ENCODE data around the gene MAP3K7. TPM values are rescaled to one million over a fixed set of nuclear protein-coding genes. Genes with fewer than 3 reads are reported as not detected.
A peak's percentile ranks its signal among the peaks of the same experiment; 100 is the strongest.

The MAP3K7 gene
- total and polyA plus RNA-seq, 4 experiments from 2014 or later, result 18.8 to 34.1 (median 28.9) TPM

GRCh38 chr6:90478789-90479602 is 107.9 kb downstream of the MAP3K7 start:
- peak overlapping the region in 5 of 8 donors; percentile 29 to 78 (median 69) for H3K4me3 Mint-ChIP-seq
- H3K4me1 ChIP-seq (ENCODE audit: insufficient read depth, low read length), result peaks cover 23% of the 10 kb centered on the region
- ChIA-PET POLR2A (ENCODE audit: partially characterized antibody) (interaction anchor here (0.6 to 2.8 kb wide), 16 partner anchors 16 to 650 kb away, joined by 3 to 19 read pairs (median 4); partner anchors contain the start of gene BACH2), CTCF (ENCODE audit: partially characterized antibody) (interaction anchor here (0.6 to 12.7 kb wide), 52 partner anchors 9 to 779 kb away, joined by 3 to 326 read pairs (median 4); partner anchors contain the start of gene CASP8AP2)
- intact Hi-C loops (cut with micrococcal nuclease), result loop anchor here (1.0 to 10.0 kb wide), 13 partner anchors 67 to 1046 kb away; partner anchors contain the start of genes ANKRD6 and CASP8AP2
- peaks cover 0 to under 1% (median 0%) of the 10 kb centered on the region in 8 donors for H3K9me3 Mint-ChIP-seq
- H3K27ac ChIP-seq (ENCODE audit: low read depth, low read length), result no peak overlapping the region
- H3K27ac Mint-ChIP-seq, result peak overlapping the region; percentile 54 to 91 (median 88)
- H3K4me1 Mint-ChIP-seq, result peaks cover 12 to 41% (median 22%) of the 10 kb centered on the region in 4 donors
- H3K4me3 ChIP-seq (ENCODE audit: low read length in 2 of 2), result no peak overlapping the region
- no peaks in the 10 kb centered on the region for H3K9me3 ChIP-seq (ENCODE audit: control insufficient read depth in 1 of 2, low read length in 2 of 2)
- no peaks in the 10 kb centered on the region for H3K36me3 ChIP-seq (ENCODE audit: insufficient read depth, low read length)
- peak; percentile 78 to 92 (median 82) for DNase-seq
- no peaks in the 10 kb centered on the region for H3K27me3 ChIP-seq (ENCODE audit: insufficient read depth, low read length)
- no peaks in the 10 kb centered on the region for H3K36me3 Mint-ChIP-seq
- no peaks in the 10 kb centered on the region for H3K27me3 Mint-ChIP-seq

GRCh38 chr6:90478278-90478677 is 108.6 kb downstream of the MAP3K7 start:
- DNase-seq, result no peak
- H3K36me3 Mint-ChIP-seq, result no peaks in the 10 kb centered on the region
- ChIA-PET POLR2A (ENCODE audit: partially characterized antibody) (interaction anchor here (0.8 to 2.8 kb wide), 5 partner anchors 76 to 538 kb away, joined by 3 to 19 read pairs (median 7); no protein-coding TSS in a partner anchor), CTCF (ENCODE audit: partially characterized antibody) (interaction anchor here (0.9 to 12.7 kb wide), 26 partner anchors 8 to 649 kb away, joined by 3 to 326 read pairs (median 6); partner anchors contain the start of gene CASP8AP2)
- H3K36me3 ChIP-seq (ENCODE audit: insufficient read depth, low read length), result no peaks in the 10 kb centered on the region
- H3K27me3 Mint-ChIP-seq, result no peaks in the 10 kb centered on the region
- no peaks in the 10 kb centered on the region for H3K9me3 Mint-ChIP-seq
- intact Hi-C loops (cut with micrococcal nuclease), result loop anchor here (2.0 to 10.0 kb wide), 3 partner anchors 66 to 653 kb away; partner anchors contain the start of gene CASP8AP2
- H3K27ac ChIP-seq (ENCODE audit: low read depth, low read length), result no peak overlapping the region
- no peaks in the 10 kb centered on the region for H3K27me3 ChIP-seq (ENCODE audit: insufficient read depth, low read length)
- no peak overlapping the region for H3K4me3 ChIP-seq (ENCODE audit: low read length in 2 of 2)
- H3K4me1 ChIP-seq (ENCODE audit: insufficient read depth, low read length), result peaks cover 31% of the 10 kb centered on the region
- H3K27ac Mint-ChIP-seq, result peak overlapping the region in 3 of 7 donors; percentile 16 to 56 (median 35)
- H3K4me3 Mint-ChIP-seq, result no peak overlapping the region
- H3K4me1 Mint-ChIP-seq, result peaks cover 19 to 48% (median 29%) of the 10 kb centered on the region in 4 donors
- no peaks in the 10 kb centered on the region for H3K9me3 ChIP-seq (ENCODE audit: control insufficient read depth in 1 of 2, low read length in 2 of 2)

DNA sequence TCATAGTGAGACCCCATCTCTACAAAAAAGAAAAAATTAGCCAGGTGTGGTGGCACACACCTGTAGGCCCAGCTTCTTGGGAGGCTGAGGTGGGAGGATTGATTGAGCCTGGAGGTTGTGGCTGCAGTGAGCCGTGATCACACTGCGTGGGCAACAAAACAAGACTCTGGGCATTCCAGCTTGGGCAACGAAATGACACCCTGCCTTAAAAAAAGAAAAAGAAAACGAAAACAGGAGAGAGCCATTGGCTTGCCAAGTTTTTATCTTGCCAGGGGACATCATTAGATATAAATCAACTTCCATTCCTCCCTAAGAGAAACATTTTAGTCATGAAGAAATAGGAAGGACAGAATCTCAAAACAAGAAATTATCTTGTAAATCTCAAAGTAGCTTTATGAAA is 109.5 kb downstream of the MAP3K7 start:
- ChIA-PET POLR2A (ENCODE audit: partially characterized antibody) (interaction anchor here (1.0 to 2.8 kb wide), 3 partner anchors 75 to 394 kb away, joined by 3 to 8 read pairs (median 7); no protein-coding TSS in a partner anchor), CTCF (ENCODE audit: partially characterized antibody) (interaction anchor here (1.0 to 12.7 kb wide), 17 partner anchors 19 to 536 kb away, joined by 3 to 326 read pairs (median 7); no protein-coding TSS in a partner anchor)
- Mint-ChIP-seq H3K9me3 (no peaks in the 10 kb centered on the region), H3K4me3 (no peak overlapping the region), H3K4me1 (peaks cover 26 to 57% (median 36%) of the 10 kb centered on the region in 4 donors), H3K36me3 (no peaks in the 10 kb centered on the region), H3K27me3 (no peaks in the 10 kb centered on the region), H3K27ac (no peak overlapping the region)
- H3K27me3 ChIP-seq (ENCODE audit: insufficient read depth, low read length), result no peaks in the 10 kb centered on the region
- no peak overlapping the region for H3K4me3 ChIP-seq (ENCODE audit: low read length in 2 of 2)
- intact Hi-C loops (cut with micrococcal nuclease), result loop anchor here (5.0 to 10.0 kb wide), 2 partner anchors 65 to 653 kb away; partner anchors contain the start of gene CASP8AP2
- no peak for DNase-seq
- H3K27ac ChIP-seq (ENCODE audit: low read depth, low read length), result no peak overlapping the region
- no peaks in the 10 kb centered on the region for H3K36me3 ChIP-seq (ENCODE audit: insufficient read depth, low read length)
- no peaks in the 10 kb centered on the region for H3K9me3 ChIP-seq (ENCODE audit: control insufficient read depth in 1 of 2, low read length in 2 of 2)
- H3K4me1 ChIP-seq (ENCODE audit: insufficient read depth, low read length), result peaks cover 40% of the 10 kb centered on the region

GRCh38 chr6:90472716-90473115 is 114.2 kb downstream of the MAP3K7 start:
- ChIA-PET CTCF (ENCODE audit: partially characterized antibody) (interaction anchor here (0.7 to 12.7 kb wide), 7 partner anchors 11 to 532 kb away, joined by 3 to 326 read pairs (median 5); no protein-coding TSS in a partner anchor), POLR2A (ENCODE audit: partially characterized antibody) (interaction anchor here (0.6 to 3.5 kb wide), 17 partner anchors 9 to 532 kb away, joined by 3 to 17 read pairs (median 5); partner anchors contain the start of genes BACH2 and MAP3K7)
- H3K4me1 ChIP-seq (ENCODE audit: insufficient read depth, low read length), result peaks cover 43% of the 10 kb centered on the region
- no peak overlapping the region for H3K4me3 ChIP-seq (ENCODE audit: low read length in 2 of 2)
- intact Hi-C loops (cut with micrococcal nuclease), result loop anchor here (10.0 kb wide), 1 partner anchor 648 kb away; the partner anchor contains the start of gene CASP8AP2
- H3K4me3 Mint-ChIP-seq, result peak overlapping the region; percentile 63 to 87 (median 78)
- no peaks in the 10 kb centered on the region for H3K36me3 ChIP-seq (ENCODE audit: insufficient read depth, low read length)
- DNase-seq, result peak in 4 of 5 donors; percentile 25 to 44 (median 36)
- peaks cover 28 to 65% (median 36%) of the 10 kb centered on the region in 4 donors for H3K4me1 Mint-ChIP-seq
- H3K36me3 Mint-ChIP-seq, result no peaks in the 10 kb centered on the region
- no peaks in the 10 kb centered on the region for H3K27me3 Mint-ChIP-seq
- H3K27ac ChIP-seq (ENCODE audit: low read depth, low read length), result no peak overlapping the region
- H3K27ac Mint-ChIP-seq, result peak overlapping the region in 6 of 7 donors; percentile 11 to 79 (median 76)
- no peaks in the 10 kb centered on the region for H3K9me3 ChIP-seq (ENCODE audit: control insufficient read depth in 1 of 2, low read length in 2 of 2)
- no peaks in the 10 kb centered on the region for H3K27me3 ChIP-seq (ENCODE audit: insufficient read depth, low read length)
- H3K9me3 Mint-ChIP-seq, result no peaks in the 10 kb centered on the region

GRCh38 chr6:90471263-90471662 is 115.6 kb downstream of the MAP3K7 start:
- Histone ChIP-seq H3K27me3 (ENCODE audit: insufficient read depth, low read length) (no peaks in the 10 kb centered on the region), H3K27ac (ENCODE audit: low read depth, low read length) (no peak overlapping the region), H3K4me1 (ENCODE audit: insufficient read depth, low read length) (peaks cover 44% of the 10 kb centered on the region), H3K4me3 (ENCODE audit: low read length in 2 of 2) (no peak overlapping the region), H3K36me3 (ENCODE audit: insufficient read depth, low read length) (no peaks in the 10 kb centered on the region), H3K9me3 (ENCODE audit: control insufficient read depth in 1 of 2, low read length in 2 of 2) (no peaks in the 10 kb centered on the region)
- peak overlapping the region in 2 of 7 donors; percentile 36 to 71 for H3K27ac Mint-ChIP-seq
- ChIA-PET CTCF (ENCODE audit: partially characterized antibody) (interaction anchor here (1.4 to 12.7 kb wide), 4 partner anchors 81 to 531 kb away, joined by 4 to 326 read pairs (median 84); no protein-coding TSS in a partner anchor), POLR2A (ENCODE audit: partially characterized antibody) (interaction anchor here (1.4 to 2.8 kb wide), 4 partner anchors 68 to 388 kb away, joined by 3 to 13 read pairs (median 4); no protein-coding TSS in a partner anchor)
- H3K27me3 Mint-ChIP-seq, result no peaks in the 10 kb centered on the region
- no peaks in the 10 kb centered on the region for H3K36me3 Mint-ChIP-seq
- peak overlapping the region in 4 of 8 donors; percentile 2 to 85 (median 24) for H3K4me3 Mint-ChIP-seq
- H3K4me1 Mint-ChIP-seq, result peaks cover 29 to 65% (median 40%) of the 10 kb centered on the region in 4 donors
- DNase-seq, result no peak
- intact Hi-C loops (cut with micrococcal nuclease), result loop anchor here (10.0 kb wide), 1 partner anchor 646 kb away; the partner anchor contains the start of gene CASP8AP2
- H3K9me3 Mint-ChIP-seq, result no peaks in the 10 kb centered on the region

- Mint-ChIP-seq H3K4me3 (peak overlapping the region in 1 of 8 donors; percentile 35), H3K36me3 (no peaks in the 10 kb centered on the region), H3K4me1 (peaks cover 31 to 69% (median 46%) of the 10 kb centered on the region in 4 donors), H3K9me3 (no peaks in the 10 kb centered on the region), H3K27ac (no peak overlapping the region), H3K27me3 (no peaks in the 10 kb centered on the region)
- Histone ChIP-seq H3K36me3 (ENCODE audit: insufficient read depth, low read length) (no peaks in the 10 kb centered on the region), H3K4me3 (ENCODE audit: low read length in 2 of 2) (no peak overlapping the region), H3K9me3 (ENCODE audit: control insufficient read depth in 1 of 2, low read length in 2 of 2) (no peaks in the 10 kb centered on the region), H3K4me1 (ENCODE audit: insufficient read depth, low read length) (peaks cover 49% of the 10 kb centered on the region), H3K27me3 (ENCODE audit: insufficient read depth, low read length) (no peaks in the 10 kb centered on the region), H3K27ac (ENCODE audit: low read depth, low read length) (no peak overlapping the region)
- intact Hi-C loops (cut with micrococcal nuclease), result loop anchor here (10.0 kb wide), 1 partner anchor 645 kb away; the partner anchor contains the start of gene CASP8AP2
- DNase-seq, result no peak
- ChIA-PET POLR2A (ENCODE audit: partially characterized antibody) (interaction anchor here (0.7 to 1.4 kb wide), 2 partner anchors 67 to 1067 kb away, joined by 3 to 4 read pairs; no protein-coding TSS in a partner anchor), CTCF (ENCODE audit: partially characterized antibody) (interaction anchor here (1.1 to 12.7 kb wide), 5 partner anchors 9 to 529 kb away, joined by 3 to 162 read pairs (median 6); no protein-coding TSS in a partner anchor)
Measured at GRCh38 chr6:90469906-90470305, 117.0 kb downstream of the MAP3K7 start.
